ENCODE data around the gene OSTC.

The OSTC gene

DNA sequence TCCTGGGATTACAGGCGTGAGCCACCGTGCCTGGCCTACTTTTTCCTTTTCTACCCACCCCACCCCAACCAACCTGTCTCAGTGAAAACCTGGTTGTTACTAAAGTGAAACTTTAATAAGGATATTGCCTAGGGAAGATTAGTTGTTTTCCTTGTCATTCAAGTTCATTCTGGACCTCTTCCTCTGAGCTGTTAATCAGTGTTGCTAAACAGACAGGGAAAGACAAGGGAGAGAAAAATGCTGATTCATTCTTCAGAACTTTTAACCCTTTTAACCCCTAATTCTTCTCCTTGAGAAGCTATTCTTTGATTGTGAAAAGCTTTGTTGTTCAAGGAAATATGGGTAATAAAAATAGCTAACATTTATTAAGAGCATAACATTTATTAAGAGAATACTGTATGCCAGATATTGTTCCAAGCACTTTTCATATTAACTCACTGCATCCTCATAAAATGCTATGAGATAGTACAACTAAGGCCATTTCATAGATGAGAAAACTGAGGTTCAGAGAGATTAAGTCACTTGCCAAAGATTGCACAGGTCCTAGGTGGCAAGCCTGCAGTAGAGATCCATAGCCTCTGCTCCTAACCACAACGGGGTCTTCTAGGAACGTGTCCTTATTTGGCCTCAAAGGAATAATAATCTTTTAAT is 34.8 kb downstream of the OSTC start:
- DNase-seq (ENCODE audit: insufficient read length, low spot score) (no peak), FAIRE-seq (no peak)
- TF ChIP-seq, protein P1, sequence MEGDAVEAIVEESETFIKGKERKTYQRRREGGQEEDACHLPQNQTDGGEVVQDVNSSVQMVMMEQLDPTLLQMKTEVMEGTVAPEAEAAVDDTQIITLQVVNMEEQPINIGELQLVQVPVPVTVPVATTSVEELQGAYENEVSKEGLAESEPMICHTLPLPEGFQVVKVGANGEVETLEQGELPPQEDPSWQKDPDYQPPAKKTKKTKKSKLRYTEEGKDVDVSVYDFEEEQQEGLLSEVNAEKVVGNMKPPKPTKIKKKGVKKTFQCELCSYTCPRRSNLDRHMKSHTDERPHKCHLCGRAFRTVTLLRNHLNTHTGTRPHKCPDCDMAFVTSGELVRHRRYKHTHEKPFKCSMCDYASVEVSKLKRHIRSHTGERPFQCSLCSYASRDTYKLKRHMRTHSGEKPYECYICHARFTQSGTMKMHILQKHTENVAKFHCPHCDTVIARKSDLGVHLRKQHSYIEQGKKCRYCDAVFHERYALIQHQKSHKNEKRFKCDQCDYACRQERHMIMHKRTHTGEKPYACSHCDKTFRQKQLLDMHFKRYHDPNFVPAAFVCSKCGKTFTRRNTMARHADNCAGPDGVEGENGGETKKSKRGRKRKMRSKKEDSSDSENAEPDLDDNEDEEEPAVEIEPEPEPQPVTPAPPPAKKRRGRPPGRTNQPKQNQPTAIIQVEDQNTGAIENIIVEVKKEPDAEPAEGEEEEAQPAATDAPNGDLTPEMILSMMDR (IDR thresholded peaks at IDR 0.05; ENCODE audit: insufficient read depth, missing control alignments), result no peak

DNA sequence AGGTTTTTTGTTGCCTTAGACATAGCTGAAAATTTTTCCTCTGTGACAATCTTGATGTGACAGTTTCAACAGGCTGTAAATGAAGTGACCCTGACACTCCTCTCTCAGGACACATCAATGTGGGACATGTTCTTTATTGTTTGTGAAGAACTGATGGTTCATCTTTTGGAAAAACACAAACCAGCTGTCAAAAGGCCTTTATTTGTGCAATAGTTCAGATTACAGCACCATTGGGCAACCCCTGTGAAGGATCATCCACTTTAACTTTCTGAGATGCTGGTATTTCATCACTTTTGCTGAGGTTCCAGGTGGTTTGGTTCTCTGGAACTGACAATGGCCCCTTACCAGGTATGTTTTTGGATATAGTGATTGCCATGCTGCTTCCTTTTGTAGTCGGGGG is 40.3 kb downstream of the OSTC start:
- DNase-seq (ENCODE audit: insufficient read length, low spot score) (no peak), FAIRE-seq (no peak)
- TF ChIP-seq, protein P1 (IDR thresholded peaks at IDR 0.05; ENCODE audit: insufficient read depth, missing control alignments), result no peak

DNA sequence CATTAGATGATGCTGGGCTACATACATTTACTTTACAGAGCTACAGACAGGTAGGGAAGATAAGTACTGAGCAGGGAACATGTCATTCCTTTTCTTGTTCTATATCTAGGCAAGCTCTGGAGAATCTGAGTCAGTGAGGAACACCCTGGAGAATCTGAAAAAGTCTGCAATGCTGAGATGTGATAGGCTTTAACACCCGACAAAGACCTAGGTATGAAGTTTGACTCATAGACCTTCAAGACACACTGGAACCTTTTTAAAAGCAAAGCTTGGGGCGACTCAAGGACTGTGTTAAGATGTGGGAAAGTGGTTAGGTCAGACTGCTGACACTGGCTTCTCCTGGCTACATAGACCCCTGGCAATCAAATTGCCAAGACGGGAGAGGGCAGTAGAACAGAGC is 42.8 kb downstream of the OSTC start:
- FAIRE-seq (no peak), DNase-seq (ENCODE audit: insufficient read length, low spot score) (no peak)
- TF ChIP-seq, protein P1 (IDR thresholded peaks at IDR 0.05; ENCODE audit: insufficient read depth, missing control alignments), result no peak

DNA sequence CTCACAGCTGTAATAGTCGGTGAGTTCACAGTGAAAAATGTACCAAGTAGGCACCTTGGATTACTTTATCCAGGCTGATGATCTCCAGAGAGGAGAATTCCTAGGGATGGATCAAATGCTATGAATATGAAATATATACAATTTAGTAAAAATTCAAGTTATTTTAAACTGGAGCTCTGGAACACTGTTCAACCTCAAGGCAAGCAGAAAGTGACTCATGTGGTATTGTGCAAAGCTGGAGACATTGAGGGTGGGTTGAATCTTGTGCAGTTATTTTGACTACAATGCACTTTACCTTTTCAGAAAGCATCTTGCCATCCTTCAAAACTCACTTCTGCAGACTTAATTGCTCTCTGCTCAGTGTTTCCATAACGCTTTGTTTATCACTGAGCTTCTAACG is 43.4 kb downstream of the OSTC start:
- no peak for DNase-seq (ENCODE audit: insufficient read length, low spot score)
- TF ChIP-seq, protein P1 (IDR thresholded peaks at IDR 0.05; ENCODE audit: insufficient read depth, missing control alignments), result no peak
- no peak for FAIRE-seq

DNA sequence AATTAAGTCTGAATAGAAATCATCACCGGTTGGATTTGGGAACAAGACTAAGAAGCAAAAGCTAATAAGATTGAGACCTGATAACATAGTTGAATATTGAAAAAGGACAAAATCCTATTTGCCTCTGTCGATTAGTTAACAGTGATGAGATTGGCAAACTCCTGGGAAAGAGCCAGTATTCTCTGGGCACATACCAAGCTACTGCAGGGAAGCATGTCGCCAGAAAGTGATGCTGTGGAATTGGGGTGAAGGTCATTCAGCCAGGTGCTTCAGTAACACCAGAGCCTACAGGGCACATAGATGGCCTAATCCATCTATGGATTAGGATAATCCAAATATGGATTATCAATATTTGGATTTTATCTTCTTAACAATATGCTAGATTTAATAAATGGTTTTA is 44.0 kb downstream of the OSTC start:
- FAIRE-seq, result no peak
- DNase-seq (ENCODE audit: insufficient read length, low spot score), result no peak
- TF ChIP-seq, protein P1 (IDR thresholded peaks at IDR 0.05; ENCODE audit: insufficient read depth, missing control alignments), result no peak

DNA sequence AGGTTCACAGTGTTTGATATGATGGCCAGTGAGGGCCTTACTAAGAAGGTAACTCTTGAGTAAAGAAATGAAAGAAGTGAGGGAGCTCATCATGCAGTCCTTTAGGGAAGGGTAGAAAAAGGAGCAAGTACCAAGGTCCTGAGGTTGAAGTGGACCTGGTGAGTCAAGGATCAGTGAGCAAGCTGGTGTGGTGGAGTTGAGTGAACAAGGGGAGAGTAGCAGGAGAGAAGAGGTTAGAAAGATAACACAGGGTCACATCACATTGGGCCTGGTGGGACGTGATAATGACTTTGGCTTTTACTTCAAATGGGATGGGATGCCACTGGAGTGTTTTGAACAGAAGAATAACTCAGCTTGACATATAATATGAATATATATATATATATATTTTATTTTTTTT is 44.7 kb downstream of the OSTC start:
- FAIRE-seq (no peak), DNase-seq (ENCODE audit: insufficient read length, low spot score) (no peak)
- TF ChIP-seq, protein P1 (IDR thresholded peaks at IDR 0.05; ENCODE audit: insufficient read depth, missing control alignments), result no peak

DNA sequence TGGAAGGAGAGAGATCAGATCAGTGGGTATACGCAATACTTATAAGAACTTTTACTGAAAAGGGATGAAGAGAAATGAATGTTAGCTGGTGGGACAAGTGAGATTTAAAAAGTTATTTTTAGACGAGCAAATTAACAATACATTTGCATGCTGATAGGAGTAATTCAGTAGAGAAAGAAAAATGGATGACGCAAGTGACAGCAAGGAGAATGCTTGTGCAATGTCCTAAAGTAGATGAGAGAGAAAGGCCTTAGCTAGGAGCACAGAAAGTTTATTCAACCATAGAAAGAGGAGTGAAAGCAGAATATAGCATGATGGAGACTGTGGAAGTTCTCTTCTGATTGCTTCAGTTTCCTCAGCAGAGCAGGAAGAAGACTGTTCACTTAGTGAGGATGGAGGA is 45.8 kb downstream of the OSTC start:
- TF ChIP-seq, protein P1 (IDR thresholded peaks at IDR 0.05; ENCODE audit: insufficient read depth, missing control alignments), result no peak
- DNase-seq (ENCODE audit: insufficient read length, low spot score) (no peak), FAIRE-seq (no peak)

All from D721Med (cell line).